ENCODE data around the gene SLC37A3. TPM values are rescaled to one million over a fixed set of nuclear protein-coding genes. Genes with fewer than 3 reads are reported as not detected.

The SLC37A3 gene
- total and polyA plus RNA-seq, 2 donors (not counting 3 experiments of a cell fraction or from before 2014, with no cell fraction given): 32.7 to 59.7 TPM

- CTCF ChIA-PET: no interaction called here
- Histone ChIP-seq H3K9me3 (replicated peaks; ENCODE audit: control insufficient read depth, insufficient read depth, low read length) (no peaks in the 10 kb centered on the region), H3K4me3 (replicated peaks in 1 of 3; ENCODE audit: insufficient read depth in 1 of 3, low read depth in 1 of 3, low read length in 3 of 3) (no peak overlapping the region), H3K9ac (replicated peaks; ENCODE audit: extremely low read depth, insufficient read depth, low read length) (no peak overlapping the region), H3K36me3 (ENCODE audit: control insufficient read depth in 2 of 2, extremely low read depth in 1 of 2, insufficient read depth in 2 of 2, low read length in 2 of 2) (peaks cover 0 to 2% of the 10 kb centered on the region in 2 experiments), H4K20me1 (replicated peaks; ENCODE audit: control insufficient read depth, extremely low read depth, insufficient read depth, low read length) (no peaks in the 10 kb centered on the region), H3K4me1 (ENCODE audit: control insufficient read depth, extremely low read depth, insufficient read depth, low read length) (no peaks in the 10 kb centered on the region), H2AFZ (ENCODE audit: low read depth, low read length) (no peak overlapping the region), H3K27me3 (ENCODE audit: control insufficient read depth in 2 of 2, insufficient read depth in 2 of 2, low read length in 2 of 2) (no peaks in the 10 kb centered on the region), H3K79me2 (ENCODE audit: control insufficient read depth, insufficient read depth, low read length) (no peaks in the 10 kb centered on the region), H3K27ac (ENCODE audit: insufficient read depth, low read depth, low read length) (no peak overlapping the region), H3K9me1 (replicated peaks; ENCODE audit: control insufficient read depth, extremely low read depth, insufficient read depth, low read length) (no peaks in the 10 kb centered on the region), H3K4me2 (ENCODE audit: insufficient read depth, low read length) (no peak overlapping the region)
- TF ChIP-seq CTCF (IDR thresholded peaks at IDR 0.05; ENCODE audit: extremely low read depth in 1 of 2, insufficient read depth in 1 of 2, low read depth in 1 of 2, low read length in 2 of 2): no peak
- no peak for TF ChIP-seq FOS (IDR thresholded peaks at IDR 0.05; ENCODE audit: borderline replicate concordance, insufficient read depth, low read length)
- TF ChIP-seq POLR2AphosphoS5 (IDR thresholded peaks at IDR 0.05; ENCODE audit: insufficient read depth, low read depth, low read length): no peak
- TF ChIP-seq EZH2 (IDR thresholded peaks at IDR 0.05; ENCODE audit: borderline replicate concordance, low read depth, low read length, severe bottlenecking): no peak
- no peak for TF ChIP-seq MAX (IDR thresholded peaks at IDR 0.05; ENCODE audit: insufficient read depth, insufficient read length)
- TF ChIP-seq MYC (IDR thresholded peaks at IDR 0.05; ENCODE audit: low read depth, low read length): no peak
- no peak for TF ChIP-seq GATA2 (IDR thresholded peaks at IDR 0.05; ENCODE audit: insufficient read depth, insufficient read length, low read depth, low read length)
- POLR2A ChIA-PET: no interaction called here
- intact Hi-C loops (cut with micrococcal nuclease): no loop called here
- BruUV-seq (replicated peaks): no TSS peak
- DNase-seq (ENCODE audit: low read depth, low spot score) (no peak), FAIRE-seq (no peak)
- dilution Hi-C loops (cut with MboI; ENCODE audit: extremely low pct_ligation_motif_present, low sequenced_read_pairs): no loop called here
These were observed 29.0 kb downstream of the SLC37A3 start for GRCh38 chr7:140369294-140369693.
